RWPE1 (cell line): Measurements from ENCODE around the gene ALK.

Source experiments
- CTCF ChIA-PET: fragments of 350-600 bp; sonication (Branson Sonifier 250); formaldehyde crosslinking; extraction: SDS; loops from one replicate; lab custom pipeline; 2021; lab: Yijun Ruan, JAX
- POLR2A ChIA-PET: fragments of 400-600 bp; formaldehyde crosslinking; extraction: SDS; loops from one replicate; lab custom pipeline; 2020; ENCODE audit warnings: antibody characterized with exemption; ENCODE audit not compliant: low non-redundant PET; lab: Yijun Ruan, JAX
- DNase-seq: peaks from one replicate; pipeline ENCODE4 v3.0.0; 2012; ENCODE audit warnings: low spot score
- H3K27ac ChIP-seq: fragments of 450-650 bp; 2 replicates; pipeline ENCODE4 v1.5.1; 2017
- CTCF ChIP-seq: fragments of 450-650 bp; conservative IDR thresholded peaks from 2 replicates; pipeline ENCODE4 v1.5.1; 2017; ENCODE audit warnings: low read depth, mild to moderate bottlenecking

ALK gene

GRCh38 chr2:29516767-29517166 is 404.6 kb downstream of the ALK start:
- H3K27ac ChIP-seq = no peak overlapping the region
- DNase-seq = no peak
- POLR2A ChIA-PET = no interaction called here
- TF ChIP-seq CTCF = no peak
- CTCF ChIA-PET = interaction anchor here (0.7 kb wide), 1 partner anchor 11 kb away, joined by 3 read pairs; no protein-coding TSS in a partner anchor

GRCh38 chr2:29509878-29510277 is 411.5 kb downstream of the ALK start:
- TF ChIP-seq CTCF = no peak
- CTCF ChIA-PET = no interaction called here
- POLR2A ChIA-PET = no interaction called here
- DNase-seq = no peak
- H3K27ac ChIP-seq = no peak overlapping the region

GRCh38 chr2:29509397-29509796 is 412.0 kb downstream of the ALK start:
- H3K27ac ChIP-seq = no peak overlapping the region
- CTCF ChIA-PET = no interaction called here
- DNase-seq = no peak
- no peak for TF ChIP-seq CTCF
- POLR2A ChIA-PET = no interaction called here

GRCh38 chr2:29504746-29505145 is 416.6 kb downstream of the ALK start:
- no peak overlapping the region for H3K27ac ChIP-seq
- CTCF ChIA-PET = no interaction called here
- POLR2A ChIA-PET = no interaction called here
- no peak for DNase-seq
- no peak for TF ChIP-seq CTCF

- TF ChIP-seq CTCF = no peak
- CTCF ChIA-PET = no interaction called here
- DNase-seq = no peak
- POLR2A ChIA-PET = no interaction called here
- H3K27ac ChIP-seq = no peak overlapping the region
Observed at GRCh38 chr2:29502460-29502911, 418.9 kb downstream of the ALK start.

GRCh38 chr2:29497375-29497774 is 424.0 kb downstream of the ALK start:
- ChIA-PET CTCF (no interaction called here), POLR2A (no interaction called here)
- DNase-seq = no peak
- H3K27ac ChIP-seq = no peak overlapping the region
- TF ChIP-seq CTCF = no peak

GRCh38 chr2:29496198-29496597 is 425.2 kb downstream of the ALK start:
- H3K27ac ChIP-seq = no peak overlapping the region
- TF ChIP-seq CTCF = no peak
- no peak for DNase-seq
- POLR2A ChIA-PET = no interaction called here
- CTCF ChIA-PET = no interaction called here
